Suprapubic skin (tissue), 4 donors: Measurements from ENCODE around the gene TRPV4. TPM values are rescaled to one million over a fixed set of nuclear protein-coding genes. Genes with fewer than 3 reads are reported as not detected.

ENCODE experiments used
- DNase-seq, 2 donors: peaks; one replicate each; pipeline ENCODE4 v3.0.0-alpha.2; 2019; ENCODE audit warnings: low spot score in 2 of 2
- H3K27ac ChIP-seq: fragments of 200-600 bp; sonication (generic); one replicate; pipeline ENCODE4 v1.5.1; 2019
- H3K27me3 ChIP-seq: fragments of 200-600 bp; sonication (generic); one replicate; pipeline ENCODE4 v1.5.1; 2019
- H3K36me3 ChIP-seq: fragments of 200-600 bp; sonication (generic); one replicate; pipeline ENCODE4 v1.5.1; 2019
- H3K4me1 ChIP-seq: fragments of 200-600 bp; sonication (generic); one replicate; pipeline ENCODE4 v1.5.1; 2019
- H3K4me3 ChIP-seq: fragments of 200-600 bp; sonication (generic); one replicate; pipeline ENCODE4 v1.5.1; 2019; ENCODE audit warnings: mild to moderate bottlenecking
- H3K9me3 ChIP-seq: fragments of 200-600 bp; sonication (generic); one replicate; pipeline ENCODE4 v1.5.1; 2019
- CTCF ChIP-seq, 2 donors: fragments of 200-600 bp in 1 of 2; fragments of 450-650 bp in 1 of 2; sonication (generic) in 1 of 2; IDR thresholded peaks; one replicate each; pipeline ENCODE4 v1.5.1; 2016 to 2019; ENCODE audit warnings: antibody characterized with exemption in 2 of 2, mild to moderate bottlenecking in 1 of 2, moderate library complexity in 1 of 2
- EP300 ChIP-seq: sonication (generic); formaldehyde crosslinking; IDR thresholded peaks from one replicate; pipeline ENCODE4 v1.6.1; 2017; ENCODE audit warnings: antibody characterized with exemption
- POLR2A ChIP-seq, 2 donors: fragments of 450-650 bp; IDR thresholded peaks; one replicate each; pipeline ENCODE4 v1.6.1; 2017; ENCODE audit warnings: antibody characterized with exemption in 2 of 2, mild to moderate bottlenecking in 2 of 2, moderate library complexity in 2 of 2
- POLR2AphosphoS5 ChIP-seq, 3 donors: sonication (generic); formaldehyde crosslinking; IDR thresholded peaks; one replicate each; pipeline ENCODE4 v1.6.1; 2017; ENCODE audit warnings: antibody characterized with exemption in 3 of 3
- WGBS: methylation state at CpG from one replicate; pipeline ENCODE4 v1.1.5; 2018; 5-methylcytosine and 5-hydroxymethylcytosine counted together
- total RNA-seq, 4 donors: library from RNA; depleted of rRNA; stranded (reverse); fragments of >200 nt; gene quantifications; one replicate each; pipeline ENCODE4 v1.1.0, GENCODE V29; 2016

Gene TRPV4
- total RNA-seq, 4 donors from 2014 or later = 4.0 to 11.9 (median 5.4) TPM

GRCh38 chr12:109743076-109743910 lies 89.9 kb downstream of the TRPV4 start:
- no peak overlapping the region for H3K27ac ChIP-seq
- TF ChIP-seq POLR2AphosphoS5 (IDR thresholded peaks at IDR 0.05) = no peak
- no peak for TF ChIP-seq CTCF (IDR thresholded peaks at IDR 0.05)
- TF ChIP-seq EP300 = no peak
- TF ChIP-seq POLR2A (IDR thresholded peaks at IDR 0.05) = no peak
- 88% methylated on average over 10 of the region's 17 CpGs for WGBS
- H3K9me3 ChIP-seq = no peaks in the 10 kb centered on the region
- no peaks in the 10 kb centered on the region for H3K27me3 ChIP-seq
- H3K4me1 ChIP-seq = no peaks in the 10 kb centered on the region
- no peak overlapping the region for H3K4me3 ChIP-seq
- DNase-seq = peak; percentile 47 to 65
- H3K36me3 ChIP-seq = no peaks in the 10 kb centered on the region

GRCh38 chr12:109741970-109742703 lies 91.1 kb downstream of the TRPV4 start:
- WGBS = 72% methylated on average over 14 of the region's 14 CpGs
- Histone ChIP-seq H3K4me3 (no peak overlapping the region), H3K9me3 (no peaks in the 10 kb centered on the region), H3K27me3 (peaks cover 3% of the 10 kb centered on the region), H3K4me1 (no peaks in the 10 kb centered on the region), H3K27ac (no peak overlapping the region), H3K36me3 (no peaks in the 10 kb centered on the region)
- TF ChIP-seq CTCF (IDR thresholded peaks at IDR 0.05) (no peak), POLR2A (IDR thresholded peaks at IDR 0.05) (no peak), POLR2AphosphoS5 (IDR thresholded peaks at IDR 0.05) (no peak), EP300 (no peak)
- peak in 1 of 2 donors; percentile 46 for DNase-seq

GRCh38 chr12:109741286-109741969 lies 91.8 kb downstream of the TRPV4 start:
- TF ChIP-seq POLR2A (IDR thresholded peaks at IDR 0.05) = no peak
- TF ChIP-seq EP300 = no peak
- TF ChIP-seq CTCF (IDR thresholded peaks at IDR 0.05) = no peak
- no peak for TF ChIP-seq POLR2AphosphoS5 (IDR thresholded peaks at IDR 0.05)
- H3K36me3 ChIP-seq = no peaks in the 10 kb centered on the region
- peak; percentile 36 to 68 for DNase-seq
- no peak overlapping the region for H3K4me3 ChIP-seq
- no peak overlapping the region for H3K27ac ChIP-seq
- no peaks in the 10 kb centered on the region for H3K4me1 ChIP-seq
- 92% methylated on average over 4 of the region's 4 CpGs for WGBS
- H3K9me3 ChIP-seq = no peaks in the 10 kb centered on the region
- peaks cover 9% of the 10 kb centered on the region for H3K27me3 ChIP-seq

- Histone ChIP-seq H3K36me3 (no peaks in the 10 kb centered on the region), H3K27ac (no peak overlapping the region), H3K4me3 (no peak overlapping the region), H3K9me3 (no peaks in the 10 kb centered on the region), H3K27me3 (peaks cover 9% of the 10 kb centered on the region), H3K4me1 (no peaks in the 10 kb centered on the region)
- DNase-seq = peak; percentile 33 to 76
- TF ChIP-seq POLR2AphosphoS5 (IDR thresholded peaks at IDR 0.05) (no peak), EP300 (no peak), POLR2A (IDR thresholded peaks at IDR 0.05) (no peak), CTCF (IDR thresholded peaks at IDR 0.05) (no peak)
- WGBS = 92% methylated on average over 10 of the region's 10 CpGs
These were observed 92.4 kb downstream of the TRPV4 start for GRCh38 chr12:109740694-109741245.
